ENCODE data around the gene SRGAP2C.
"Not testable (repeated sequence)": the region's sequence is repeated elsewhere in the genome, so short reads cannot be mapped to it uniquely, and the experiment has no call there.

The SRGAP2C gene

DNA sequence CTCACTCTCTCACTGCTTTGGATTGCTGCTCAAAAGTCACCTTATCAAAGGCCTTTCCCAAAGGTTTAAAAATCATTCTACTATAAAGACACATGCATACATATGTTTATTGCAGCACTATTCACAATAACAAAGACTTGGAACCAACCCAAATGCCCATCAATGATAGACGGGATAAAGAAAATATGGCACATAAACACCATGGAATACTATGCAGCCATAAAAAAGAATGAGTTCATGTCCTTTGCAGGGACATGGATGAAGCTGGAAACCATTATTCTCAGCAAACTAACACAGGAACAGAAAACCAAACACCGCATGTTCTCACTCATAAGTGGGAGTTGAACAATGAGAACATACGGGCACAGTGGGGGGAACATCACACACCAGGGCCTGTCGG lies 45.9 kb downstream of the SRGAP2C start:
- not testable (repeated sequence) for DNase-seq

DNA sequence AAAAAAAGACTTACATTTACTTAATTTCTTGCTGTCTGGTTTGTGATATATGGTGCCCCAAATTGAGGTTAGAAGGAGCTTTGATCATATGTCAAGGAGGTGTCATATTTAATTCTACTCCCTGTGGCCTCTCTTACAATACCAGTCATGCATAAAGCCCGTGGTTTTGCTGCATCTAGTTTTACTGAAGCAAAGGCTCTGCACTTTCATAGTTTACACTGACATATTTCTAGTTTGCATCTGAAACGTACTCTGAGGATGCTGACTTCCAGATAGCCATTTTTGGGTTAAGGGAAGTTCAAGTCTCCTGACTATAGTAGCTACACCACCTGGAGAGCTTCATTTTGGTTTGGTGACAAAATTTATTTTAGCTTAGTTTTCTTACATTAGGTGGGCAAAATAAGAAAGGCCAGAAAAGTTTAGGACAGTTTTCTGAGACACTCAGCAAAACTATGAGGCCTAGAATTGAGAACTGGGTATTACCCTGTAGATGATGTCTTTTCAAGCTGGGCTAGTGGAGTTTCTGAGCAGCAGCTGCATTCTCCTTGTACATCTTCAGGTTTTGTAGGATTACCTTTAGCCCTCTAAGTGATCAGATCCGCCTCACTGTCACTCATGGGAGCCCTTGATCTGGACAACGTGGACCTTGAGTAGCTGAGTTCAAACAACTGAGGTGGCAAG lies 47.8 kb downstream of the SRGAP2C start:
- DNase-seq: not testable (repeated sequence)

DNA sequence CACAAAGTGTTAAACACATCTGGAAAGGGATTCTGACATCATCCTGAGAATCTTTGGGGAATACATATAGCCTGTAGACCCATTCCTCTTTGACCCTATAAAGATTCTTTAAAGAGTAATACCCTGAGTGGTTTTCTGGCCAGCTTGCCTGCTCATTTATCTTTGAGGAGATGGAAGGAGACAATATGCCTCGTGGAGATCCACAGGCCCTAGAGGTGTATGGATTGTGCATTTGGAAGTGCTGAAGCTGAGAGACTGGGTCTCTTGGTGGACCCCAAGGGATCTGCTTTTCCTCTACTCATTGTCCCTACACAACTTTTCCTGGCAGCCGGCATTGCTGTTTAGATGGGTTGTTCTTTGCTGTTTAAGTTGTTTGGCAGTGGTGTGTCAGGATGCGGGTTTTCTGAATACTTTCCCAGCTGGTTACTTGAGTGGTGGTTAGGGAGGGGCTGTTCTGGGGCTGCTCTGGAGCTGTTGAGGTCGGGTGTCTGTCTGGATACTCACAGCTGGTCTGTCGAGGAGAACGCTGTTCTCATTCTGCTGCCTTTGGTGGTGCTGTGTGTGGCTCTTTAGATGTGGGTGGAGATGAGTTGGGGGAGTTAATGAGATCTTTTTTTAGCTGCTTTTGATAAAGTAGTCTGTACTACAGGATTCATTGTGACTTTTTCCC lies 49.5 kb downstream of the SRGAP2C start:
- not testable (repeated sequence) for DNase-seq

DNA sequence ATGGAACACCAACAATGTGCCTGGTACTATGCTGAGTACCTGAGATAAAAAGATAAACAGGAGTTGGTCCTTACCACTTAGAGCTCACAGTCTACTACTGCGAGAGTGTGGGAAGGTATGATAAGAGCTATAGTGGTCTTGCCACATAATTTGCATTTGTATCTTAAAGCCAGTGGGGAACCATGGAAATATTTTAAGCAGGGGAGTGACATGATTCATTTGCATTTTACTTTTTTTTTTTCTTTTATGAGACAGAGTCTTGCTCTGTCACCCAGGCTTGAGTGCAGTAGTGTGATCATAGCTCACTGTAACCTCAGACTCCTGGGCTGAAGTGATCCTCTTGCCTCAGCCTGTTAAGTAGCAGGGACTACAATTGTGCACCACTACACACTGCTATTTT lies 53.6 kb downstream of the SRGAP2C start:
- peak in 1 of 2 donors; percentile 9 for DNase-seq

DNA sequence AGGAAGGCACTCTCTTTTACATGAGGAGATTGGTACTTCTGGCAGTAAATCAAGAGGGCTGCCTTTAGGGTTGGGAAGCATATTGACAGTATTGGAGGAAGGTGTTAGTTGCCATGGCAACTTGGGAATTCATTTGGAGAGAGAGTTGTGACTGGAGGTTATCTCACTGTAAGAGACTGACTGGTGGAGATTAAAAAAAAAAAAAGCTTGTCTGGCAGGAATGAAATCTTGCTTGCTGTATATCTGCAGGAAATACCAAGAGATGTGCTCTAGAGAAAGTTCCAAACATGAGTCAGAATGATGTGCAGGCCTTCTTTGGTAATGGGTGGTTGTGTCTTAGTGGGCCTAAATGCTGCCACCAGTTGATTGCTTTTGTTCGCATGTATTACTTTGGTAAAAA lies 59.1 kb downstream of the SRGAP2C start:
- DNase-seq: not testable (repeated sequence)

DNA sequence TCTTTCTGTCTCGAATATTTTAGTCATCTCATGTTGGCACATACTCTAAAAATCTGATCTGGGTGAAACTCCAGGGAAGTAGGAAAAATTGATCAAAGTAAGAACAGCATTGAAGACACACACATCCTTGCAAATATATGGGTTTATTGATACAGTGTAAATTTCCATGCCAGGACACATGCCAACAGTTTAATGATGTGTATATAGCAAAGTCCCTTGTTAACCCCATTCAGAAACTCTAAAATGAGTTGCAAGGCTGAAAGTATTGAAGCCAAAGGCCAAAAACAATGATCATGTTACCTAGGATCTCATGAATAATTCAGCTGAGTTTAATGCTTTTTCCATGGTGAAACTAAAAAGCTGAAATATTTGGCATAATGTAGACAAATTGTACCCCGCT lies 61.6 kb downstream of the SRGAP2C start:
- not testable (repeated sequence) for DNase-seq

DNA sequence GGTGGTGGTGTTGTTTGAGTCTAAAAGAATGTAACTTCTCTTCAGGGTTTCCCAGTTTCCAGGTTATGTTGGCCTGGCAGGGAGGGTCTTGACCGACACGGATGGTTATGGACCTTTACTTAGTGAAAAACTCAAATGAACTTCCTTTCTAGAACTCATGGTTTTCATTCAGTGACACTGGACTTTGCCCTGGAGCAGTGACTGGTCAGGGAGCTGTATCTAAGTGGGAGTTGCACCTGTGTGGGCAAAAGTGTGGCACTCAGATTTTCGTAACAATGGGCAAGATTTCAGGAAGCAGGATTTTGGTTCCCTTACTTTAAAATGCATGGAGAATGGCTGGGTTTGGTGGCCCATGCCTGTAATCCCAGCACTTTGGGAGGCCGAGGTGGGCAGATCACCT lies 67.9 kb downstream of the SRGAP2C start:
- not testable (repeated sequence) for DNase-seq

DNA sequence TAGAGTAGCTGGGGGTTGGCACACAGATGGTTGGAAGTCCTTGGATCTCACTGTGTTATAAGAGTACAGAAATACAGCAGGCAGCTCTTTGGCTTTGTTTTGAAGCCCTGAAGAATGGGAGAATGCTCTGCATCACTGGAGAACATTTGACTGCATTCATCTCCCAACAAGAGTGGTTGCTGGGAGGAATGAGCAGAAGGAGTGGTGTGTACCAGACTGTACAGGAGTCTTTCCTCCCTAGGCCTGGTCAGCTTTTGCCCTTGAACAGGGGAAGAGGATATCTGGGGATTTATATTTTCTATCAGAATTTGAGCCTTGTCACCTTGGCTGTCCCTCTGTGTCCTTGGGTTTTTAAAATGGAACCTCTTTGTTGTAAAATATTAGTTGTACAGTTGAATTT lies 69.8 kb downstream of the SRGAP2C start:
- not testable (repeated sequence) for DNase-seq

DNA sequence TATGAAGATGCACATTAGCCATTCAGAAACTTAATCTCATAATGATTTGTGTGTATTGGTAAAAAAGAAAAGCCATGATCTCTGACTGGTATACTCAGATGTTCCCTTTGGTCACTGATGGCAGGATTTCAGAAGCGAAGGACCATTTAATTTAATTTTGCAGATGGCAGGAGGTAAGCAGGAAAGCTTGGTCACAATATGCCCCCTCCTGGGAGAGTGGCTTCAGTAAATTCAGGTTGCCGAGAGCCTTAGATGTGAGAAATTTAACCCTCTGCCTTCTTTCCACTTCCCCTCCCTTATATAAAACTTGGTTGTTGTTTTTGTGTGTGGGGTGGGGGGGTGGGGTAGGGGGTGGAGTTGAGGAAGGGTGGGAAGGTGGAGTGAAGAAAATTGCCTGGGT lies 72.9 kb downstream of the SRGAP2C start:
- DNase-seq: not testable (repeated sequence)

DNA sequence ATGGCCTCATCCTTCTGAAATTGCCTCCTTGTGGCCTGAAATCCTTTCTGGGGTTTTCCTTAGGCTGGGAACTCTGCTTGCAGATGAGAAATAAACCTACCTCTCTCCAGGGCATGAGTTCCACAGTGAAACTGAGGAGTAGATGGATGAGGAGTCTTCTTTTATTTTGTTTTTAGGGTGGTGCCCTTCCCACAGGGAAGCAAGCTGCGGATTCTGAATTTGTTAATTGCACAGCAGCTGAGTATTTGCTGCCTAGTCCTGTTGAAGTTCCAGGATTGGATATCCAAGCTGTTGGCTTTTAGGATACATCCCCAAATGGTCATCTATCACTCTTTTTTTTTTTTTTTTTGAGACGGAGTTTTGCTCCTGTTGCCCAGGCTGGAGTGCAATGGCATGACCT lies 73.4 kb downstream of the SRGAP2C start:
- DNase-seq: not testable (repeated sequence)

DNA sequence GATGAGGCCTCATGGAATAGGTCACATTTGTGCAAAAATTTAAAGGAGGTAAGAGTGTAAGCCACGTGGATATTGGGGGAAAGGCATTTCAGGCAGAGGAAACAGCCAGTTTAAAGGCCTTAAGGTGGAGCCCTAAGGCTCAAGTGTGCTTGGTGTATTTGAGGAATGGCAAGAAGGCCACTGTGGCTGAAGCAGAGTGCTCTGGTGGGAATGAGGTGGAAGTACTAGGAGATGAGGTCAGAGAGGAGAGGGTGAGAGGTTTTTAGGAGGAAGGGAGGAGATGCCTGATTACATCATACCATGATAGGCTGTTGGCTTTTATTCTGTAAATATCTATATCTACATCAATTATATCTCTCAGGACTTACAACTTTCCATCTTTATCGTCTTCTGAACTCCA lies 75.4 kb downstream of the SRGAP2C start:
- not testable (repeated sequence) for DNase-seq

DNA sequence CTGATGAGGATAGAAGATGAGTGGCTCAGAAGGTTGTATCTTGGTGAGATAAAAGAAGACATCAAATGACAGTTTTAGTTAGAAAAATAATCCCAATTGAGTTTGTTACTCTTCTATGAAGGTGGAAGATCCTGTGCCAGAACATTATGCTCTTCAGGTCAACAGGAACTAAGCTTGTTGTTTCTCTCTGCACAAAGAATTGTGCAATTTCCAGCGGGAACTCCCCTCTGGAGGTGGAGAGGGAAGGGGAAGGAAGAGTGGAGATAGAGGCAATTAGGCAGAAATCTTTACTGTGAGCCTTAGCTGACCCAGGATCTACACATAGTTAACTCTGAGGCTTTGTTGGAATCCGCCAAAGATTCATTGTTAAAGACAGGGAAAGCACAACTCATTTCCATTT lies 77.4 kb downstream of the SRGAP2C start:
- not testable (repeated sequence) for DNase-seq

DNA sequence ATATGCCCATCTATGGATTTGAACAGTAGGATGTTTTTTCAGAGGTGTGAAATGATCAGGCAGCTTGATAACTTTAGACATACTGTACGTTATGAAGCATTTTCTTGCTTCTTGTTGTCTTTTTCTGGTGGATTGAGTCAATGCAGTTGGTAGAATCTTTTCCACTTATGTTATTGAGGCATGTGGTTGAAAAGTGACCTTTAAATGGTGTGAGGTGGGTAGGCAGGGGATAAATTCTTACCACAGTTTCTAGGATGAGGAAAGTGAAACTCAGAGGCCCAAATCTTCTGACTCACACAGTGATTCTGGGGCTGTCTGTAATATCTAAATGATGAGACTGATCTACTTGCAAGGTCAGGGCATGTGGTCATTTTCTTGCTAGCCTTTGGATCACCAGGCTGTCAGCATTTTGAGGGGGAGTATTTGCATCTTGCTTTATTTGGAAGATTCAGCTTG lies 79.0 kb downstream of the SRGAP2C start:
- DNase-seq: not testable (repeated sequence)

DNA sequence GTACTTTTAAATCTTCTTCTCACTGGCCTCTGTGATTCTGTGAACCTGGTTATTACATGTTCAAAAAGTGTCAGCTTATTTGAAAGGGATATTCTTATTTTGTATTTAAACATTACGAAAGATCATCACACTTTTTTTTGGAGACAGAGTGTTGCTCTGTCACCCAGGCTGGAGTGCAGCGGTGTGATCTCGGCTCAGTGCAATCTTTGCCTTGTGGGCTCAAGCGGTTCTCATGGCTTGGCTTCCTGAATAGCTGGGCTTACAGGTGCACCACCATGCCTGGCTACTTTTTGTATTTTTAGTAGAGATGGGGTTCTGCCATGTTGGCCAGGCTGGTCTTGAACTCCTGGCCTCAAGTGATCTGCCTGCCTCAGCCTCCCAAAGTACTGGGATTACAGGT lies 82.3 kb downstream of the SRGAP2C start:
- DNase-seq: not testable (repeated sequence)

DNA sequence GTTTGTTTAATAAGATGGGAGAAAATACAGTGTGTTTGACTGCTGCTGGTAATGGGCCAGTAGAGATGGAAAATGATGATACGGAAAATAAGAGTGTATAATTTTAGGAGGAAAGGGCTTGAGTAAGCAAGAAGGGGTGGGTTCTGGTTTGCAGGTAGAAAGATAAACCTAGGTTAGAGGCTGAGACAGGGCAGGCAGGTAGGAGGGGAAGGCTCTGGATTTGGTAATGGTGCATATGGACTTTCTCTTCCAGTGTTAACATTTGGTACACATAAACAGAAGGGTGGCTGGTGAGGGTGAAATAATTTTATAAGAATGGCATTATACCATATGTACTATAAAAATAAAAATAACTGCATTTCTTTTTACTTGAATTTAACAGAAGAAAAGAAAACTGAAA lies 84.5 kb downstream of the SRGAP2C start:
- not testable (repeated sequence) for DNase-seq

DNA sequence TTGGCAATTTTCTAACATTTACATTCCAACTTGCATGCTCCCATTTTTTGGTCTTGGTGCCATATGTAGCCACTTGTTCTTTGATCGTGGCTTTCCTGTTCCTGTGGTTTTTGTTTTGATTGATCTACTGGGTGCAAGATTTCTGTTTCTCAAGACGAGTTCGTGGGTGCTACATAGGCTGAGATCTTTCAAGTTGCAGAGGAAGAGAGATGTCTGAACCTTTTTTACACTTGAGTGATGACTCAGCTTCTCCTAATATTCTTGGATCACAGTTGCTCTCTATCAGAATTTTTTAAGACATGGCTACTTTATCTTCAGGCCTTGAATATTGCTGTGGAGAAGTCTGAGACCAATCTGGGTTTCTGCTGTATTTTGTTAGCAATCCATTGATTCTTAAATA lies 85.2 kb downstream of the SRGAP2C start:
- not testable (repeated sequence) for DNase-seq

DNA sequence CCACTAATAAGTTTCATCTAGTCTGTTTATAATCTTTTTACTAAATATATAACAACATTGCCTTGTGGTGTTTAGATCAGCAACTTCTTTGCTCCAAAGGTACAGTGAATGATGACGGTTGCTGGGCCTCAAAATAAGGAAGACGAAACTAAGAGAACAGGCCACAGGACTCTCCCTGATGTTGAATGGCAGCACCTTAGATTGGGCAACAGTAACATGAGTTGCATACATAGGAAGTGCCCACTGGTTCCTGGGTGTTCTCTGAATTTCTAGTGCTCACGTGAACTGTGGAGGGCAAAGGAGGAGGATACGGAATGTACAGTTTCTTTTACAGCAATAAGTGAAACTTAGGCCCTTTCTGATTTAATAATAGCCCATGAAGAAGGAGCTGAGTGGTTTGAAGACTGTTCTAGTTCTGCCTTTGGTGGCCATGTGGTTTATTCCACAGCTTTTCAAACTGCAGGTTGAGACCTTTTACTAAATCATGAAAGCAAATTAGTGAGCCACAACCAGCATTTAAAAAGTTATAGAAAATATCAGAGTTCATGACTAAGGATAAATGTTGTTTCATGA lies 86.5 kb downstream of the SRGAP2C start:
- not testable (repeated sequence) for DNase-seq

DNA sequence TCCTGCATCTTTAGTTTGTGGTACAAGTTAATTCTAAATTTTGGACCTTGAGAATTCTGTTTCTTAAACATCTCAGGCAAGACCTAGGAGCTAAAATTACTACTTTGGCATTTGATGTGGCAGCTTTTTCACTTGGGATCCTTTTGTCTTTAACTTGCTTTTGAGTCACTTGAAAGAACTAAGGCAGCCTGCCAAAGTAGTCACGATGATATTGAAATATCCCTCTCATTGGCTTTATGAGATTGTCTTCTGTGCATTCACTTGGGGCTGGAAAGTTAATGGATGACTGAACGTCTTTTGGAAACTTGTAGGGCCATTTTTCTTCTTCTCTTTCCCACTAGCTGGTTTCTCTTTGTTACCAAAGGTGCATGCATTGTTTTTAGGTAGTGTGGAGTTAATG lies 90.7 kb downstream of the SRGAP2C start:
- DNase-seq: not testable (repeated sequence)

DNA sequence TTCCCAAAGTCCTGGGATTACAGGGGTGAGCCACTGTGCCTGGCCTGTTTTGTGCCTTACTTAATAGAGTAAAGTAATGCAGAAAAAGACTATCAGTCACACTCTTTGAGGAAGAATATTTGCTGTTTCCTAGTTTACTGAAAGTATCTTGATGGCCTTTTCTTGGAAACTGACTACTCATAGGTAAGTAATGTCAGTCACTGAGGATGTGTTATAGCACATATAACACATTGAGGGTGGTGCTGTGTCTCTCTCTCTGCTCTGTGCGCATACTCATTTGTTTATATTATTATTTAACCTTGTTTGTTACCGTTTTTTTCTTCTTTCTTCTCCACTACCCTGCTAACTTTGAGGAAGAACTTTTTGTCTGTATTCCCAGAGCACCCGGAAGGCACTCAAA lies 93.4 kb downstream of the SRGAP2C start:
- DNase-seq: not testable (repeated sequence)

DNA sequence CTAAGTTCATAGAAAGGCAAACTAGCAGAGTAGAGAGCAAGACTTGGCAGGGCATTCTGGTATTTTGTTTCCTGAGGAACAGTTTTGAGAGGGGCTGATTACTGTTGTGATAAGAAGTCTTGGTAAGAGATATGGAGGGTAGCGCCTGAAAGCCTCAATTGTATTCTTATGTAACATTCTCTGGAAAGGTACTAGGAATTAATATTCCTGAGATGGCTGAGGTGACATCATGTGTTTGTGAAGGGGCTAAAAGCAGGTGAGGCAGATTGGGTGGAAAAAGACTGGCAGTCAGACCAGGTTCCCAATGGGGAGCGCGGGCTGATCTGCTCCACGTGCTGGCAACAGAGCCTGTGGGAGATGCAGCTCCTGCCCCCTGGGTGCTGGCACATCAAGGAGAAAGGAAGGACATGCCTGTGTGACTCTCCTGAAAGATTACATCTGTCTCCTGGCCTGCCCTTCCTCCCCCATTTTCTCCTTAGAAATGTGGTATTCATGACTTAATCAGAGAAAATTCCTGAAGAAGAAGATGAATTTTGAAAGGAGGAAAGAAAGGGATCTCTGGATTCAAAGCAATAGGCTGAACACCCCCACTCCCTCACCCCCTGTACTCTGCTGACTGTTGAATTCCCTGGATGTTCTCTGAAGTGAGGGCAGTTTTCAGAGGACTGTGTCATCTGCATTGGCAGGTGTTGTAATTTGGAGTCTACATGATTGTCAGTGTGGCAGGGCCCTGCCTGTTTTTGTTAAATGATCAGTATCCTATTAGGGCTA lies 94.2 kb downstream of the SRGAP2C start:
- DNase-seq: not testable (repeated sequence)

DNA sequence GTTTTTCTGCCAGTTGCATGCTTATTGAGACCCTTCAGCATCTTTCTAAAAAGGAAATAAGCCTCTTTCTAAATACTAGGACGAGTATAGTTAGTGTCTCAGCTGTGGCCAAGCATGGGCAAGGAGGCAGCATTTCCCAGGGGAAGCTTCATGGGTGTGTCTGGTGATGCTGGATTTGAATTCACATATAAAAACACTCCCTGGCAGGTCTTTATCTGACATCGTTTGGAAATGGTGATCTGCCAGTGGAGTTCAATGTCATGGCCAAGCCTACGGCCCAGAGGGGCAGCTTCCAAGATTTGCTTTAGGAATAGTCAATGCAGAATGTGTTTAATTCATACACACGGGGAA lies 94.7 kb downstream of the SRGAP2C start:
- DNase-seq: not testable (repeated sequence)

DNA sequence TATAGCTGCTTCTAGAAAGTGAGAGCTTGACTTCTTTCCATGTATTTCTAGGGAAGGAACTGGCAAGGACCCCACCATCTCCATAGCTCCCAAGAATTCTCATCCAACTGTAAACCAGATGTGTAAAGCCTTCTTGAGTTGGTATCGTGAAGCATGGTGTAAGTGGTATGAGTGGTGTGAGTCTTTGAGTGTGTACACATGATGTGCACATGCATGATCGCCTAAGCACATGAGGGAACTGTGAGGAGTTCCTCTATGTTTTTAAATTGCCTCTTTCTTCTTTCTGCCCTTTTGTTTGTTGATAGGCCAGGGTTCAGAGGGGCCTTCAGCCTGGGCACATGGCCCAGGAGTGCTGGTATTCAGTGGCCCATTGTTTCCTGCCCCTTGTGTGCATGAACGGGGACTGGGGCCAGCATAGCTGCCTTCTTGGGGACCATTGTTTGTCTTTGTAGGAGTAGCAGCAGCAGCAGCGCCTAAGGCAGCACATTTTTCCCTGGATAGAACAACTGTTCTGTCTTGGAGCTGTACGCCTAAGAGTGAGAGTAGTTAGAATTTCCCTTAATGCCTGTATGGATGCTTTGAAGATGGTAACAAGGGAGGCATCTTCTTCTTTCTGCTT lies 96.0 kb downstream of the SRGAP2C start:
- DNase-seq: not testable (repeated sequence)

DNA sequence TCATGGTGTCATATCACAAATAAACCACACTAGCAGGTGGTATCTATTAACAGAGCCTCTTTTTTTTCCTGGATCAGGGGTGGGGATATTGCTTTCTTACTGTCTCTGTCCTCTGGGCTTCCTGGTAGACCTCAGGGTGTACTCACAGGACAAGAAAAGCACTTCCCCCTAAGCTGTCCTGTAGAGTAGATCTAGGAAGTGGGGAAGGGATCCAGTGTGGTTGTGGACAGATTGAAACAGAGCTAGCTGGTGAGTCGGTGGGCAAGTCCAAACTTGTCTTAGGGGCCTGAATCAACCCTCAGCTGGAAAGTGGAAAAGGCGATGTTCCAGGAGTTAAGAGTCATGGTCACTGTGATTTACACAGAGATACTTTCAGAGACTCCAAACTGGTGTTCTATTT lies 96.7 kb downstream of the SRGAP2C start:
- DNase-seq: not testable (repeated sequence)
